HepG2 (cell line): ENCODE measurements around the gene ABCA2. TPM values are rescaled to one million over a fixed set of nuclear protein-coding genes. Genes with fewer than 3 reads are reported as not detected.

Experiments
- ATAC-seq: fragments of 200-7000 bp; cut with Tn5 transposase; 3 replicates; pipeline ENCODE4 v1.9.1; 2020; ENCODE audit warnings: mild to moderate bottlenecking, moderate library complexity
- BruUV-seq: library from RNA; stranded (reverse); fragments of 400-500 nt; replicated peaks from 2 replicates; lab custom pipeline; 2021; lab: Mats Ljungman, UMichigan
- CTCF ChIA-PET: fragments of 300-600 bp; formaldehyde crosslinking; extraction: SDS; loops from one replicate; lab custom pipeline; 2021; ENCODE audit warnings: low total read pairs, inconsistent platforms, low intra/inter-chr PET ratio; lab: Yijun Ruan, JAX
- POLR2A ChIA-PET: fragments of 350-600 bp; sonication (Branson Sonifier 250); formaldehyde crosslinking; loops from one replicate; lab custom pipeline; 2020; ENCODE audit warnings: antibody characterized with exemption, inconsistent platforms; lab: Yijun Ruan, JAX
- DNase-seq: peaks from one replicate; pipeline ENCODE4 v3.0.0-alpha.2; 2015; ENCODE audit warnings: low spot score
- FAIRE-seq: peaks from 3 replicates; lab custom pipeline; 2011; peaks lifted over from hg19 to GRCh38; lab: Jason Lieb, UNC
- H2AFZ ChIP-seq: one replicate; pipeline ENCODE4 v1.6.1; 2011; ENCODE audit warnings: low read length, inconsistent platforms
- H3K27ac ChIP-seq: fragments of 300-600 bp; 3 replicates; pipeline ENCODE4 v1.8.0; 2011; ENCODE audit warnings: mixed run types, mild to moderate bottlenecking, mixed read lengths, low read length, inconsistent platforms; ENCODE audit not compliant: insufficient read depth; ENCODE audit errors: extremely low read length
- H3K27me3 ChIP-seq, 2 experiments: fragments of 200-600 bp in 1 of 2; 2 replicates in 1 of 2; 3 replicates in 1 of 2; pipeline versions ENCODE4 v1.6.0 to v1.8.0; 2011; ENCODE audit warnings: low read length in 2 of 2, mild to moderate bottlenecking in 2 of 2, moderate library complexity in 2 of 2, inconsistent platforms in 1 of 2; ENCODE audit not compliant: insufficient read depth in 2 of 2, control insufficient read depth in 1 of 2
- H3K36me3 ChIP-seq, 2 experiments: fragments of 200-600 bp in 1 of 2; replicated peaks in 1 of 2; 2 replicates in 1 of 2; 3 replicates in 1 of 2; pipeline versions ENCODE4 v1.5.1 to v1.8.0; 2011; ENCODE audit warnings: low read length in 2 of 2, inconsistent platforms in 1 of 2; ENCODE audit not compliant: insufficient read depth in 2 of 2, control insufficient read depth in 1 of 2
- H3K4me1 ChIP-seq: 2 replicates; pipeline ENCODE4 v1.5.1; 2012; ENCODE audit warnings: low read length, inconsistent platforms; ENCODE audit not compliant: insufficient read depth
- H3K4me2 ChIP-seq: 2 replicates; pipeline ENCODE4 v1.6.0; 2011; ENCODE audit warnings: low read depth, low read length, inconsistent platforms
- H3K4me3 ChIP-seq, 3 experiments: fragments of 200-600 bp in 1 of 3; sonication (generic), shearing (Covaris generic) in 1 of 3; replicated peaks in 1 of 3; 2 replicates each; pipeline ENCODE4 v1.5.1; 2011 to 2016; ENCODE audit warnings: low read length in 3 of 3, inconsistent platforms in 2 of 3, low read depth in 2 of 3, mild to moderate bottlenecking in 2 of 3, control low read depth in 1 of 3, mixed read lengths in 1 of 3; ENCODE audit not compliant: insufficient read depth in 1 of 3
- H3K79me2 ChIP-seq: one replicate; pipeline ENCODE4 v1.6.1; 2011; ENCODE audit warnings: low read length, inconsistent platforms; ENCODE audit not compliant: insufficient read depth
- H3K9ac ChIP-seq: 2 replicates; pipeline ENCODE4 v1.6.0; 2011; ENCODE audit warnings: mild to moderate bottlenecking, low read depth, low read length, inconsistent platforms; ENCODE audit not compliant: insufficient read depth
- H3K9me3 ChIP-seq: 2 replicates; pipeline ENCODE4 v1.5.1; 2012; ENCODE audit warnings: mild to moderate bottlenecking, low read length
- H4K20me1 ChIP-seq: 2 replicates; pipeline ENCODE4 v1.6.0; 2011; ENCODE audit warnings: inconsistent platforms, mild to moderate bottlenecking, low read length, moderate library complexity; ENCODE audit not compliant: insufficient read depth
- AGO1 ChIP-seq: fragments of 200-400 bp; formaldehyde crosslinking; IDR thresholded peaks from 2 replicates; pipeline ENCODE4 v1.6.1; 2017; ENCODE audit warnings: mild to moderate bottlenecking, low read depth, low read length, moderate library complexity; ENCODE audit not compliant: poor library complexity, severe bottlenecking
- GABPA ChIP-seq, 2 experiments: IDR thresholded peaks; 2 replicates each; pipeline ENCODE4 v1.6.1; 2011 to 2016; ENCODE audit warnings: low read depth in 2 of 2, low read length in 1 of 2, missing biosample characterization in 1 of 2, missing genetic modification characterization in 1 of 2
- LCORL ChIP-seq, 2 experiments: fragments of 450-650 bp in 1 of 2; sonication (generic) in 1 of 2; formaldehyde crosslinking in 1 of 2; IDR thresholded peaks; 2 replicates each; pipeline versions ENCODE4 v1.5.0 to v1.6.1; 2017 to 2020; ENCODE audit warnings: antibody characterized with exemption in 1 of 2, missing genetic modification reagents in 1 of 2
- MTERF4 ChIP-seq: sonication (generic); formaldehyde crosslinking; IDR thresholded peaks from 2 replicates; pipeline ENCODE4 v1.8.0; 2023; ENCODE audit warnings: mild to moderate bottlenecking, missing genetic modification reagents
- NR2C2 ChIP-seq: sonication (generic); formaldehyde crosslinking; IDR thresholded peaks from 2 replicates; pipeline ENCODE4 v1.4.0; 2020; ENCODE audit warnings: missing genetic modification reagents, mild to moderate bottlenecking, moderate library complexity, borderline replicate concordance
- RCOR2 ChIP-seq: IDR thresholded peaks from 2 replicates; pipeline ENCODE4 v1.6.1; 2016; ENCODE audit warnings: missing biosample characterization, missing genetic modification reagents
- RFX5 ChIP-seq: IDR thresholded peaks from 2 replicates; pipeline ENCODE4 v1.6.1; 2011; ENCODE audit warnings: low read depth, low read length, improper control_type of control experiment
- WIZ ChIP-seq: sonication (generic); formaldehyde crosslinking; IDR thresholded peaks from 2 replicates; pipeline ENCODE4 v1.5.1; 2020; ENCODE audit warnings: mild to moderate bottlenecking, missing genetic modification reagents
- ZNF12 ChIP-seq: sonication (generic); formaldehyde crosslinking; IDR thresholded peaks from 2 replicates; pipeline ENCODE4 v1.5.0; 2020; ENCODE audit warnings: missing genetic modification reagents
- ZNF142 ChIP-seq: sonication (generic); formaldehyde crosslinking; IDR thresholded peaks from 2 replicates; pipeline ENCODE4 v1.4.0; 2020; ENCODE audit warnings: missing genetic modification reagents
- ZNF282 ChIP-seq: fragments of 450-650 bp; IDR thresholded peaks from 2 replicates; pipeline ENCODE4 v1.6.1; 2018; ENCODE audit not compliant: partially characterized antibody
- ZNF337 ChIP-seq: sonication (generic); formaldehyde crosslinking; IDR thresholded peaks from 2 replicates; pipeline ENCODE4 v1.5.1; 2020; ENCODE audit warnings: missing genetic modification reagents, low read depth, mild to moderate bottlenecking, borderline replicate concordance
- ZSCAN9 ChIP-seq: IDR thresholded peaks from 2 replicates; pipeline ENCODE4 v1.6.1; 2016; ENCODE audit warnings: borderline replicate concordance
- WGBS: methylation state at CpG from one replicate; pipeline ENCODE4 v1.1.6; 2017; ENCODE audit warnings: low lambda C conversion rate; 5-methylcytosine and 5-hydroxymethylcytosine counted together
- in situ Hi-C: cut with HindIII; loops from 2 replicates; pipeline ENCODE4 v1.10.0; 2017; ENCODE audit warnings: low pct_unique_long_range_greater_than_20kb; ENCODE audit not compliant: extremely low pct_ligation_motif_present
- intact Hi-C: fragments of 100-400 bp; cut with micrococcal nuclease; formaldehyde crosslinking; loops from one replicate; pipeline ENCODE4 v1.10.0; 2022; ENCODE audit not compliant: unreplicated experiment
- polyA plus RNA-seq, 8 experiments: library from polyadenylated mRNA; depleted of rRNA in 3 of 8; stranded (reverse) in 7 of 8; unstranded in 1 of 8; fragments of >200 nt; fragmentation: Illumina TruSeq in 4 of 8; extraction: Trizol in 4 of 8; gene quantifications; 2 replicates each; pipeline versions ENCODE4 v1.2.1 to v1.2.3, GENCODE V29; 2011 to 2016; ENCODE audit warnings: low read depth in 4 of 8, missing spikeins in 1 of 8, mixed read lengths in 1 of 8; ENCODE audit not compliant: insufficient read depth in 1 of 8
- total RNA-seq, 5 experiments: library from RNA; depleted of rRNA; stranded (reverse); fragments of >200 nt; fragmentation: Illumina TruSeq; extraction: Trizol; gene quantifications; 2 replicates each; pipeline ENCODE4 v1.2.3, GENCODE V29; 2016; ENCODE audit warnings: low read depth in 1 of 5

Gene ABCA2
- total and polyA plus RNA-seq, 2 of the 13 experiments (the other 11 are each of a cell fraction or from before 2014, with no cell fraction given) = 2.9 to 19.2 TPM

GRCh38 chr9:136960212-136960937 lies 67.7 kb downstream of the ABCA2 start (continued):
- TF ChIP-seq ZNF142 (CRISPR knock-in tag) (no peak), RFX5 (no peak), ZSCAN9 (CRISPR knock-in tag) (no peak)

GRCh38 chr9:136958898-136959850 lies 68.9 kb downstream of the ABCA2 start:
- POLR2A ChIA-PET = interaction anchor here (0.6 kb wide), 1 partner anchor 14 kb away, joined by 4 read pairs; the partner anchor contains the start of genes C8G and FBXW5
- intact Hi-C loops = no loop called here
- TF ChIP-seq AGO1 (peak; percentile 21), ZNF282 (no peak), GABPA (IDR thresholded peaks at IDR 0.05; ENCODE audit: low read depth, low read length) (0 out of 2 replicates have a peak, but pooled peaks have one; percentile 12), GABPA (CRISPR knock-in tag; IDR thresholded peaks at IDR 0.05; ENCODE audit: low read depth) (no peak), RCOR2 (CRISPR knock-in tag) (no peak), ZNF12 (CRISPR knock-in tag) (no peak), WIZ (CRISPR knock-in tag) (no peak), ZNF337 (no peak), MTERF4 (no peak), NR2C2 (no peak), LCORL (IDR thresholded peaks at IDR 0.05) (no peak), LCORL (CRISPR knock-in tag; IDR thresholded peaks at IDR 0.05) (no peak)

More at GRCh38 chr9:136958898-136959850, 68.9 kb downstream of the ABCA2 start:
- peaks cover 2% of the 10 kb centered on the region for H3K4me1 ChIP-seq
- no peak overlapping the region for H3K27ac ChIP-seq
- H3K79me2 ChIP-seq = no peaks in the 10 kb centered on the region
- in situ Hi-C loops = no loop called here
- no peaks in the 10 kb centered on the region for H3K9me3 ChIP-seq
- peaks cover 13 to 34% of the 10 kb centered on the region in 2 experiments for H3K27me3 ChIP-seq
- no peak overlapping the region for H3K4me2 ChIP-seq
- no peak overlapping the region for H2AFZ ChIP-seq
- no TSS peak for BruUV-seq
- H3K9ac ChIP-seq = no peak overlapping the region
- 44% methylated on average over 5 of the region's 28 CpGs for whole genome bisulfite sequencing
- no peak overlapping the region for H3K4me3 ChIP-seq
- H4K20me1 ChIP-seq = no peaks in the 10 kb centered on the region
- DNase-seq = no peak
- ATAC-seq = no peak; the same call in 2 of the 3 replicates
- H3K36me3 ChIP-seq = no peaks in the 10 kb centered on the region
- CTCF ChIA-PET = no interaction called here
- FAIRE-seq = no peak
